Measurements from ENCODE around the gene ANKRD44.

DNA sequence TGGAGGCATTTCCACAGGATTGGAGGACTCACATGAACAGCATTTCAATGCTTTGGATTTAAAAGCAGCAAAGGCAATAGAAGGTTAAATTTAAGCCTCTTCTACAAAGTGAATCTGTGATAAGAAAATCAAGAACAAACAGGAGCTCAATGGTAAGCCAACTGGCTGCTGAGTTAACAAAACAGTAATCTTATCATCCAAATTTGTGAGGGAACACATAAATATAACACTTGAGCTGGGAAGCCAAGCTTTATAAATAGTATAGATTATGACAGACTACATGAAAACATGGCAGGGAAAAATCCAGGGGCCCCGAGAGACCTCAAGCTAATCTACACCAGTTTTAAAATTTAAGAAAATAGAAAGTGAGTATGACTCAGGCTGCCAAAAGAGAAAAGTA is 275.6 kb downstream of the ANKRD44 start:
- TF ChIP-seq, protein P1, sequence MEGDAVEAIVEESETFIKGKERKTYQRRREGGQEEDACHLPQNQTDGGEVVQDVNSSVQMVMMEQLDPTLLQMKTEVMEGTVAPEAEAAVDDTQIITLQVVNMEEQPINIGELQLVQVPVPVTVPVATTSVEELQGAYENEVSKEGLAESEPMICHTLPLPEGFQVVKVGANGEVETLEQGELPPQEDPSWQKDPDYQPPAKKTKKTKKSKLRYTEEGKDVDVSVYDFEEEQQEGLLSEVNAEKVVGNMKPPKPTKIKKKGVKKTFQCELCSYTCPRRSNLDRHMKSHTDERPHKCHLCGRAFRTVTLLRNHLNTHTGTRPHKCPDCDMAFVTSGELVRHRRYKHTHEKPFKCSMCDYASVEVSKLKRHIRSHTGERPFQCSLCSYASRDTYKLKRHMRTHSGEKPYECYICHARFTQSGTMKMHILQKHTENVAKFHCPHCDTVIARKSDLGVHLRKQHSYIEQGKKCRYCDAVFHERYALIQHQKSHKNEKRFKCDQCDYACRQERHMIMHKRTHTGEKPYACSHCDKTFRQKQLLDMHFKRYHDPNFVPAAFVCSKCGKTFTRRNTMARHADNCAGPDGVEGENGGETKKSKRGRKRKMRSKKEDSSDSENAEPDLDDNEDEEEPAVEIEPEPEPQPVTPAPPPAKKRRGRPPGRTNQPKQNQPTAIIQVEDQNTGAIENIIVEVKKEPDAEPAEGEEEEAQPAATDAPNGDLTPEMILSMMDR (IDR thresholded peaks at IDR 0.05), result no peak
- TF ChIP-seq ZNF121 (CRISPR knock-in tag; IDR thresholded peaks at IDR 0.05) (no peak), TEAD4 (CRISPR knock-in tag; IDR thresholded peaks at IDR 0.05) (no peak), NR1H2 (CRISPR knock-in tag; IDR thresholded peaks at IDR 0.05) (no peak)
- TF ChIP-seq, protein P2, sequence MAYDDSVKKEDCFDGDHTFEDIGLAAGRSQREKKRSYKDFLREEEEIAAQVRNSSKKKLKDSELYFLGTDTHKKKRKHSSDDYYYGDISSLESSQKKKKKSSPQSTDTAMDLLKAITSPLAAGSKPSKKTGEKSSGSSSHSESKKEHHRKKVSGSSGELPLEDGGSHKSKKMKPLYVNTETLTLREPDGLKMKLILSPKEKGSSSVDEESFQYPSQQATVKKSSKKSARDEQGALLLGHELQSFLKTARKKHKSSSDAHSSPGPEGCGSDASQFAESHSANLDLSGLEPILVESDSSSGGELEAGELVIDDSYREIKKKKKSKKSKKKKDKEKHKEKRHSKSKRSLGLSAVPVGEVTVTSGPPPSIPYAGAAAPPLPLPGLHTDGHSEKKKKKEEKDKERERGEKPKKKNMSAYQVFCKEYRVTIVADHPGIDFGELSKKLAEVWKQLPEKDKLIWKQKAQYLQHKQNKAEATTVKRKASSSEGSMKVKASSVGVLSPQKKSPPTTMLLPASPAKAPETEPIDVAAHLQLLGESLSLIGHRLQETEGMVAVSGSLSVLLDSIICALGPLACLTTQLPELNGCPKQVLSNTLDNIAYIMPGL (CRISPR knock-in tag; IDR thresholded peaks at IDR 0.05), result no peak
- TF ChIP-seq, protein P3, sequence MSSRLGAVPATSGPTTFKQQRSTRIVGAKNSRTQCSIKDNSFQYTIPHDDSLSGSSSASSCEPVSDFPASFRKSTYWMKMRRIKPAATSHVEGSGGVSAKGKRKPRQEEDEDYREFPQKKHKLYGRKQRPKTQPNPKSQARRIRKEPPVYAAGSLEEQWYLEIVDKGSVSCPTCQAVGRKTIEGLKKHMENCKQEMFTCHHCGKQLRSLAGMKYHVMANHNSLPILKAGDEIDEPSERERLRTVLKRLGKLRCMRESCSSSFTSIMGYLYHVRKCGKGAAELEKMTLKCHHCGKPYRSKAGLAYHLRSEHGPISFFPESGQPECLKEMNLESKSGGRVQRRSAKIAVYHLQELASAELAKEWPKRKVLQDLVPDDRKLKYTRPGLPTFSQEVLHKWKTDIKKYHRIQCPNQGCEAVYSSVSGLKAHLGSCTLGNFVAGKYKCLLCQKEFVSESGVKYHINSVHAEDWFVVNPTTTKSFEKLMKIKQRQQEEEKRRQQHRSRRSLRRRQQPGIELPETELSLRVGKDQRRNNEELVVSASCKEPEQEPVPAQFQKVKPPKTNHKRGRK (CRISPR knock-in tag; IDR thresholded peaks at IDR 0.05; ENCODE audit: borderline replicate concordance), result no peak
